Measurements from ENCODE around the gene SCAPER. TPM values are rescaled to one million over a fixed set of nuclear protein-coding genes. Genes with fewer than 3 reads are reported as not detected.

The SCAPER gene
- total RNA-seq, 1 experiment from 2014 or later: 7.4 TPM

DNA sequence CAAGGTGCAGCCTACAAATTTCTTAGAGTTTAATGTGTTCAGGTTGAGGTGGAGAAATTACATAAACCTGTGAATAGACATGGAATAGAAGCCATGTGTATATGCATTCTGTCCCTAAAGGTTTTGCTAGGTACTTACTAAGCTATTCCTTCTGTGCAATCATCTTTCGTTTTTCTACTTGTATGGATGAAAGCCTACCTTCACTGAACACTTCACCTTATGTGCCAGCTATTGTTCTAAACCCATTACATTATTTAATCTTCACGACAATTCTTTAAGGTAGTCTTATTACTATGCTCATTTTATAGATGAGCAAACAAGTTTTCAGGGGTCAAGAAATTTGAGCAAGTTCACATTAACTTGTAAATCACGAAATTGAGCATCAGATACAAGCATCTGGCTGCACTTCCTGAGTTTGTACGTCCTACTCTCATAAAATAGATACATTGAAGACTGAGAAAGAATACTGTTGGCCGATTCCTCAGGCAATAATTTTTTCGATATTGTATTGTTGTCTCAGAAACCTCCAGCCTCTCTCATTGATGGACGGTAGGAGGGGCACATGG, 25.8 kb upstream of the SCAPER start:
- Histone ChIP-seq H4K5ac (ENCODE audit: insufficient read length, low read depth, low read length) (no peak overlapping the region), H3K27me3 (ENCODE audit: insufficient read depth, low read length) (no peaks in the 10 kb centered on the region), H3K9me3 (ENCODE audit: control insufficient read depth, low read depth, low read length) (no peaks in the 10 kb centered on the region), H2AK5ac (ENCODE audit: insufficient read length, low read length) (no peak overlapping the region), H3K14ac (ENCODE audit: insufficient read depth, low read length) (peak overlapping the region; percentile 44; the same call in 1 of the 2 replicates), H2BK5ac (ENCODE audit: insufficient read length, low read length) (no peak overlapping the region), H2BK20ac (ENCODE audit: low read depth, low read length, poor library complexity, severe bottlenecking) (no peak overlapping the region), H3K9ac (ENCODE audit: extremely low read depth, insufficient read length, low read length) (peak overlapping the region; percentile 87), H3K18ac (ENCODE audit: insufficient read length, low read depth, low read length) (peak overlapping the region; percentile 85), H3K4ac (ENCODE audit: low read depth, low read length) (no peak overlapping the region), H4K20me1 (ENCODE audit: control insufficient read depth, insufficient read depth, insufficient read length) (no peaks in the 10 kb centered on the region), H3K56ac (ENCODE audit: insufficient read length, low read depth, low read length) (no peak overlapping the region), H4K91ac (ENCODE audit: insufficient read length, low read depth, low read length) (no peak overlapping the region), H2AFZ (ENCODE audit: low read length) (peak overlapping the region; percentile 26), H3K4me1 (ENCODE audit: insufficient read depth, low read length) (no peaks in the 10 kb centered on the region), H3K4me2 (ENCODE audit: insufficient read depth, insufficient read length, low read length) (peak overlapping the region; percentile 60), H2BK120ac (ENCODE audit: low read depth, low read length, poor library complexity, severe bottlenecking) (no peak overlapping the region), H3K23ac (ENCODE audit: insufficient read length, low read depth, low read length) (no peak overlapping the region), H3K79me1 (ENCODE audit: insufficient read depth, low read depth, low read length, poor library complexity, severe bottlenecking) (no peaks in the 10 kb centered on the region), H3T11ph (ENCODE audit: low read length) (no peak overlapping the region), H2BK15ac (ENCODE audit: low read depth, low read length) (no peak overlapping the region), H4K8ac (replicated peaks; ENCODE audit: insufficient read length, low read depth, low read length) (no peak overlapping the region), H3K27ac (ENCODE audit: insufficient read length, low read depth, low read length) (no peak overlapping the region), H3K79me2 (ENCODE audit: insufficient read depth, low read length) (peaks cover 6% of the 10 kb centered on the region; the same call in 1 of the 2 replicates), H2BK12ac (ENCODE audit: insufficient read length, low read depth, low read length) (no peak overlapping the region), H3K23me2 (ENCODE audit: insufficient read length, low read depth, low read length, poor library complexity, severe bottlenecking) (no peaks in the 10 kb centered on the region)
- peak overlapping the region; percentile 86 to 96 for H3K4me3 Mint-ChIP-seq
- no peak for TF ChIP-seq CTCF (conservative IDR thresholded peaks at IDR 0.05)
- peaks cover 26 to 32% of the 10 kb centered on the region in 2 experiments for H3K4me1 Mint-ChIP-seq
- peak overlapping the region; percentile 76 to 95 (median 82); a peak in 5 of 7 replicates for H3K27ac Mint-ChIP-seq
- peaks cover 13 to 31% (median 29%) of the 10 kb centered on the region in 3 experiments for H3K36me3 Mint-ChIP-seq (ENCODE audit: insufficient read depth in 1 of 3, low read depth in 3 of 3)
- no CpG with 5 or more reads among the region's 7 CpGs for WGBS (ENCODE audit: extremely low coverage, insufficient read length, low lambda C conversion rate)
- no peaks in the 10 kb centered on the region for H3K27me3 Mint-ChIP-seq (ENCODE audit: low read depth)
- no peak for DNase-seq
- no peaks in the 10 kb centered on the region; a peak in 1 of 5 replicates for H3K9me3 Mint-ChIP-seq

Data from H9 (cell line).